Mammary epithelial cell (primary cell): Measurements from ENCODE around the gene GADD45B.

ENCODE experiments used
- CTCF ChIP-seq, 2 donors: IDR thresholded peaks in 1 of 2; conservative IDR thresholded peaks in 1 of 2; 2 replicates each; pipeline ENCODE4 v1.5.1; 2011 to 2012; ENCODE audit warnings: inconsistent platforms in 2 of 2, low read length in 2 of 2, mild to moderate bottlenecking in 2 of 2, control low read depth in 1 of 2, low read depth in 1 of 2; ENCODE audit not compliant: insufficient read depth in 1 of 2; ENCODE audit errors: extremely low read depth in 1 of 2
- EZH2 ChIP-seq: IDR thresholded peaks from 2 replicates; pipeline ENCODE4 v1.6.1; 2012; ENCODE audit warnings: low read length, inconsistent platforms, borderline replicate concordance

DNA sequence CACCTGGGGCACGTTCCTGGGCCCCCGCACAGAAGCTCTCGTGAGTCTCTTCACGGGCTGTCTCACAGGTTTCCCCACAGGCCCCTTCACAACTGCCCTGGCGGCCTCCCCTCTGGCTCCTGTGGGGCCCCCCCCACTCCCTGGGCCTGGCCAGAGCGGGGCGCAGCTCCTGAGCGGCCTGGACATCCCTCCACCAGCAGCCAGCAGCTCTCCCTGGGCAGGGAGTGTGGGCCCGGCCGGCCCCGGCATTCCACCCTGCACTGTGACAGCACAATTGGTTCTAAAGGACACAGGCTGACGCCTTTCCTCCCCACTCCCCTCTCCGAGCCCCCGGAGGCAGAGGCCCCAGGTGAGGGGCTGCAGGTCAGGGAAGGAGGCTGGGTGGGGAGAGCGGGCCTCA lies 39.0 kb upstream of the GADD45B start:
- TF ChIP-seq CTCF (conservative IDR thresholded peaks at IDR 0.05 in 1 of 2, IDR thresholded peaks at IDR 0.05 in 1 of 2; ENCODE audit: extremely low read depth in 1 of 2, insufficient read depth in 1 of 2, low read depth in 1 of 2, low read length in 2 of 2) (no peak), EZH2 (no peak)
